Caki2 (cell line): ENCODE data around the gene RGS7. TPM values are rescaled to one million over a fixed set of nuclear protein-coding genes. Genes with fewer than 3 reads are reported as not detected.
"Not testable (repeated sequence)": the region's sequence is repeated elsewhere in the genome, so short reads cannot be mapped to it uniquely, and the experiment has no call there.

ENCODE experiments used
- DNase-seq: peaks from one replicate; pipeline ENCODE4 v3.0.0-alpha.2; 2015; ENCODE audit warnings: low read depth
- in situ Hi-C: cut with HindIII; loops from 2 replicates; pipeline ENCODE4 v1.10.0; 2016; ENCODE audit warnings: low sequenced_read_pairs, low pct_unique_long_range_greater_than_20kb, mixed read lengths
- total RNA-seq: library from RNA; depleted of rRNA; stranded (reverse); fragments of >200 nt; shearing (Covaris generic); gene quantifications from 2 replicates; pipeline ENCODE4 v1.2.3, GENCODE V29; 2014; ENCODE audit warnings: low replicate concordance

The RGS7 gene
- total RNA-seq, 1 experiment from 2014 or later: 0.98 TPM

- DNase-seq: no peak
- in situ Hi-C loops: no loop called here
Observed at GRCh38 chr1:240987928-240988327, 369.1 kb downstream of the RGS7 start.

- in situ Hi-C loops: no loop called here
- no peak for DNase-seq
Observed at GRCh38 chr1:240985081-240985480, 371.9 kb downstream of the RGS7 start.

GRCh38 chr1:240980342-240980741, 376.7 kb downstream of the RGS7 start:
- no peak for DNase-seq
- in situ Hi-C loops: no loop called here

GRCh38 chr1:240976685-240977084, 380.3 kb downstream of the RGS7 start:
- in situ Hi-C loops: no loop called here
- no peak for DNase-seq

- no peak for DNase-seq
- in situ Hi-C loops: no loop called here
Observed at GRCh38 chr1:240973875-240974274, 383.1 kb downstream of the RGS7 start.

- DNase-seq, in situ Hi-C loops: not testable (repeated sequence)
Observed at GRCh38 chr1:240972059-240972458, 384.9 kb downstream of the RGS7 start.

GRCh38 chr1:240970253-240970652, 386.8 kb downstream of the RGS7 start:
- DNase-seq: no peak
- in situ Hi-C loops: no loop called here

- DNase-seq: no peak
- in situ Hi-C loops: no loop called here
Observed at GRCh38 chr1:240968864-240969263, 388.1 kb downstream of the RGS7 start.

- in situ Hi-C loops: no loop called here
- no peak for DNase-seq
Observed at GRCh38 chr1:240967070-240967724, 389.8 kb downstream of the RGS7 start.

- no peak for DNase-seq
- in situ Hi-C loops: no loop called here
Observed at GRCh38 chr1:240965581-240966091, 391.4 kb downstream of the RGS7 start.

- in situ Hi-C loops: no loop called here
Observed at GRCh38 chr1:240962086-240962485, 394.9 kb downstream of the RGS7 start.

GRCh38 chr1:240956424-240956823, 400.6 kb downstream of the RGS7 start:
- in situ Hi-C loops: no loop called here

More at GRCh38 chr1:240962086-240962485, 394.9 kb downstream of the RGS7 start:
- DNase-seq: no peak

GRCh38 chr1:240956020-240956419, 401.0 kb downstream of the RGS7 start:
- DNase-seq: no peak
- in situ Hi-C loops: no loop called here

More at GRCh38 chr1:240956424-240956823, 400.6 kb downstream of the RGS7 start:
- no peak for DNase-seq

GRCh38 chr1:240947438-240948224, 409.4 kb downstream of the RGS7 start:
- in situ Hi-C loops: no loop called here
- no peak for DNase-seq

- in situ Hi-C loops: no loop called here
- DNase-seq: no peak
Observed at GRCh38 chr1:240946926-240947325, 410.1 kb downstream of the RGS7 start.

- in situ Hi-C loops: no loop called here
Observed at GRCh38 chr1:240942901-240943300, 414.1 kb downstream of the RGS7 start.

GRCh38 chr1:240941701-240942370, 415.2 kb downstream of the RGS7 start:
- in situ Hi-C loops: no loop called here
- DNase-seq: no peak

More at GRCh38 chr1:240942901-240943300, 414.1 kb downstream of the RGS7 start:
- DNase-seq: no peak

GRCh38 chr1:240936911-240937668, 419.9 kb downstream of the RGS7 start:
- DNase-seq: no peak
- in situ Hi-C loops: no loop called here
